MCF 10A (cell line): ENCODE measurements around the gene ASCC2. TPM values are rescaled to one million over a fixed set of nuclear protein-coding genes. Genes with fewer than 3 reads are reported as not detected.

Source experiments
- BruUV-seq: library from RNA; stranded (reverse); fragments of 400-500 nt; replicated peaks from 2 replicates; lab custom pipeline; 2021; lab: Mats Ljungman, UMichigan
- CTCF ChIA-PET: fragments of 300-600 bp; sonication (Branson Sonifier 250); formaldehyde crosslinking; extraction: SDS; loops from one replicate; lab custom pipeline; 2021; ENCODE audit warnings: antibody characterized with exemption, inconsistent platforms; lab: Yijun Ruan, JAX
- POLR2A ChIA-PET: fragments of 300-600, 350-650 bp; sonication (Branson Sonifier 250); formaldehyde crosslinking; extraction: SDS; loops from one replicate; lab custom pipeline; 2020; ENCODE audit warnings: antibody characterized with exemption, inconsistent platforms; lab: Yijun Ruan, JAX
- DNase-seq: peaks from one replicate; pipeline ENCODE4 v3.0.0-alpha.2; 2018; ENCODE audit not compliant: unreplicated experiment
- H3K27ac Mint-ChIP-seq: one replicate; pipeline ENCODE4 v1.8.0; 2022; ENCODE audit warnings: mild to moderate bottlenecking, low read depth, mixed read lengths; ENCODE audit not compliant: unreplicated experiment
- H3K27me3 Mint-ChIP-seq: one replicate; pipeline ENCODE4 v1.8.0; 2022; ENCODE audit warnings: mixed read lengths; ENCODE audit not compliant: insufficient read depth, unreplicated experiment
- H3K36me3 Mint-ChIP-seq: one replicate; pipeline ENCODE4 v1.8.0; 2022; ENCODE audit warnings: mild to moderate bottlenecking, moderate library complexity, mixed read lengths; ENCODE audit not compliant: insufficient read depth, unreplicated experiment
- H3K4me1 Mint-ChIP-seq: one replicate; pipeline ENCODE4 v1.8.0; 2022; ENCODE audit warnings: mixed read lengths; ENCODE audit not compliant: insufficient read depth, unreplicated experiment
- H3K4me3 Mint-ChIP-seq: one replicate; pipeline ENCODE4 v1.8.0; 2022; ENCODE audit warnings: mild to moderate bottlenecking, moderate library complexity, mixed read lengths; ENCODE audit not compliant: unreplicated experiment
- H3K9me3 Mint-ChIP-seq: one replicate; pipeline ENCODE4 v1.8.0; 2022; ENCODE audit warnings: mixed read lengths; ENCODE audit not compliant: unreplicated experiment
- intact Hi-C: fragments of 100-400 bp; cut with micrococcal nuclease; formaldehyde crosslinking; loops from 2 replicates; pipeline ENCODE4 v1.14.1; 2022
- total RNA-seq: library from RNA; stranded (reverse); gene quantifications from 2 replicates; pipeline ENCODE4 v1.2.3, GENCODE V29; 2022
- TF ChIP-seq, protein P1 (sequence below): fragments of 200-600 bp; IDR thresholded peaks from one replicate; pipeline ENCODE4 v1.8.0; 2022; ENCODE audit warnings: antibody characterized with exemption, mild to moderate bottlenecking; ENCODE audit not compliant: unreplicated experiment

Gene ASCC2
- total RNA-seq, 1 experiment from 2014 or later: 70.7 TPM

DNA sequence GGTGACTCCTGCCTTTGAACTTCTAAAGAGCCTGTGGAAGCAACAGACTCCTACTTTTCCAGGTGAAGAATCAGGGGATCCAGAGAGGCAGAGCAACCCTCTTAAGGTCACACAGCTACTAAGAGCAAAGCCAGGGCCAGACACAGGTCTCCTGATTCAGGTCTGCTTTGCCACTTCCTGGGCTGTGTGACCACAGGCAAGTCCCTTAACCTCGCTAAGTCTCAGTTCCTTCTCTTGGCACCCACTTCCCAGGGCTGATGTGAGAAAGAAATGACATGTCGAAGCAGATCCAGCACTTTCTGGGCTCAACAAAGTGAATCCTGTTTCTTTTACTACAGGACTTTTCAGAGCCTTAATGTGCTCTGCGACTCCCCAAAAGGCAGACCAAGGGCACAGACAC lies 40.7 kb downstream of the ASCC2 start:
- H3K4me3 Mint-ChIP-seq: no peak overlapping the region
- BruUV-seq: no TSS peak
- TF ChIP-seq, protein P1, sequence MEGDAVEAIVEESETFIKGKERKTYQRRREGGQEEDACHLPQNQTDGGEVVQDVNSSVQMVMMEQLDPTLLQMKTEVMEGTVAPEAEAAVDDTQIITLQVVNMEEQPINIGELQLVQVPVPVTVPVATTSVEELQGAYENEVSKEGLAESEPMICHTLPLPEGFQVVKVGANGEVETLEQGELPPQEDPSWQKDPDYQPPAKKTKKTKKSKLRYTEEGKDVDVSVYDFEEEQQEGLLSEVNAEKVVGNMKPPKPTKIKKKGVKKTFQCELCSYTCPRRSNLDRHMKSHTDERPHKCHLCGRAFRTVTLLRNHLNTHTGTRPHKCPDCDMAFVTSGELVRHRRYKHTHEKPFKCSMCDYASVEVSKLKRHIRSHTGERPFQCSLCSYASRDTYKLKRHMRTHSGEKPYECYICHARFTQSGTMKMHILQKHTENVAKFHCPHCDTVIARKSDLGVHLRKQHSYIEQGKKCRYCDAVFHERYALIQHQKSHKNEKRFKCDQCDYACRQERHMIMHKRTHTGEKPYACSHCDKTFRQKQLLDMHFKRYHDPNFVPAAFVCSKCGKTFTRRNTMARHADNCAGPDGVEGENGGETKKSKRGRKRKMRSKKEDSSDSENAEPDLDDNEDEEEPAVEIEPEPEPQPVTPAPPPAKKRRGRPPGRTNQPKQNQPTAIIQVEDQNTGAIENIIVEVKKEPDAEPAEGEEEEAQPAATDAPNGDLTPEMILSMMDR: no peak
- no peak for DNase-seq
- peaks cover 46% of the 10 kb centered on the region for H3K36me3 Mint-ChIP-seq
- peaks cover 5% of the 10 kb centered on the region for H3K4me1 Mint-ChIP-seq
- no peaks in the 10 kb centered on the region for H3K27me3 Mint-ChIP-seq
- intact Hi-C loops: no loop called here
- H3K9me3 Mint-ChIP-seq: no peaks in the 10 kb centered on the region
- ChIA-PET CTCF (interaction anchor here (0.6 to 1.1 kb wide), 2 partner anchors 85 to 96 kb away, joined by 3 read pairs; no protein-coding TSS in a partner anchor), POLR2A (interaction anchor here (1.2 kb wide), 1 partner anchor 19 kb away, joined by 9 read pairs; no protein-coding TSS in a partner anchor)
- no peak overlapping the region for H3K27ac Mint-ChIP-seq

DNA sequence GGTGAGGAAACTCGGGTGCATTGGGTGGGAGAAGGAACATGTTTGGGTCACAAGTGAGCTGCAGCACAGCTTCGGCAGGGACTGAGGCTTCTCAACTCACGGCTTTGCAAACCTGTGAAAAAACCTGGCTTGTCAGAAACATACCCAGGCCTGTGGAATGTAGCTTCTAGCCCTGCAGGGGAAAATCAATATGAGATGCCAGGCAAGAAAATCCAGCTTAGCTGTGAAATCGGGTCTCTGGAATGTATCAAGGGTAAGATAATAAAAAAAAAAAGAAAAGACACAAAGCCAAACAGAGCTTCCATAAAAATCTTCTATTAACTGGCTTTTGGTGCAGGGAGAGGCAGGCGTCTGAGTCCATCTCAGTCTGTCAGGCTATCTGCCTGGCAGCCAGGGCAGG lies 42.4 kb downstream of the ASCC2 start:
- H3K27me3 Mint-ChIP-seq: no peaks in the 10 kb centered on the region
- ChIA-PET CTCF (interaction anchor here (0.6 to 1.1 kb wide), 3 partner anchors 18 to 147 kb away, joined by 3 read pairs; no protein-coding TSS in a partner anchor), POLR2A (interaction anchor here (1.1 kb wide), 1 partner anchor 90 kb away, joined by 3 read pairs; no protein-coding TSS in a partner anchor)
- TF ChIP-seq, protein P1: no peak
- no peaks in the 10 kb centered on the region for H3K9me3 Mint-ChIP-seq
- peaks cover 42% of the 10 kb centered on the region for H3K36me3 Mint-ChIP-seq
- H3K4me1 Mint-ChIP-seq: peaks cover 5% of the 10 kb centered on the region
- intact Hi-C loops: no loop called here
- H3K27ac Mint-ChIP-seq: no peak overlapping the region
- no peak for DNase-seq
- no peak overlapping the region for H3K4me3 Mint-ChIP-seq
- no TSS peak for BruUV-seq

DNA sequence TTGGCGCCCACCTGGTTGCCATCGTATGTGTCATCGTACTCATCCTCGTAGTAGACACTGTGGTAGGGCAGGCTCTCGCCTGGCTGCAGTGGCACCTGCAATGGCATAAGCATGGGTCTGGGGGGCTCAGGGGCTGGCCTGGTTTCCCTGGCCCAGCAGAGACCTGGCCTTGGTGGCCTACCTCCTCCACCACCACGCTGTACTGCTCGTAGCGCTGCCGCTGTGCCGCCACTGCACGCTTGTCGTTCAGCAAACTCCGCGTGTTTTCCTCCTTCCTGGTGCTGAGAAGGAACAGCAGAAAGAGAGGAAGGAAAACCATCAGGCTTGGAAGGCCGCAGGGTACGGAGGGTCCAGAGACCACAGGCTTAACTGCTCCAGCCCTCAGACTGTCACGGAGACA lies 44.7 kb downstream of the ASCC2 start:
- CTCF ChIA-PET: no interaction called here
- H3K9me3 Mint-ChIP-seq: no peaks in the 10 kb centered on the region
- intact Hi-C loops: no loop called here

DNA sequence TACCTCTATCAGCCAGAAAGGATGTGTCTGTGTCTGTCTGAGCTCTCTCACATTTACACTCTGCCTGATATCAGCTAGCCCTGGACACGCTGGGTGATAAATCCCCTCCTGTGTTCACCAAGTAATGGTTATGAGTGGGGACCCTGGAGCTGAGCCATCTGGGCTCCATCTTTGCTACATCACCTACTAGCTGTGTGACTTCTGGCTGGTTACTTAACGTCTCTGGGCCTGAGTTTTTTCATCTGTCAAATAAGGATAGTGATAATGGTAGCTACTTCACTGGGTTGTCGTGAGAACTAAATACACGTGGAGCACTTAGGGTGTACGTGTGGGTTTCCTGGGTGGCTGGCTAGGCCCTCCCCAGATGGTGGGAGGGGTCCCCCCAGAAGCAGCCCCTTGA lies 48.0 kb downstream of the ASCC2 start:
- BruUV-seq: no TSS peak
- CTCF ChIA-PET: interaction anchor here (0.6 kb wide), 1 partner anchor 29 kb away, joined by 4 read pairs; no protein-coding TSS in a partner anchor
- intact Hi-C loops: no loop called here
- TF ChIP-seq, protein P1: no peak
- no peak overlapping the region for H3K27ac Mint-ChIP-seq
- POLR2A ChIA-PET: interaction anchor here (1.4 kb wide), 1 partner anchor 10 kb away, joined by 4 read pairs; no protein-coding TSS in a partner anchor
- H3K9me3 Mint-ChIP-seq: no peaks in the 10 kb centered on the region
- H3K27me3 Mint-ChIP-seq: no peaks in the 10 kb centered on the region
- no peak overlapping the region for H3K4me3 Mint-ChIP-seq
- peaks cover 42% of the 10 kb centered on the region for H3K36me3 Mint-ChIP-seq
- H3K4me1 Mint-ChIP-seq: no peaks in the 10 kb centered on the region
- no peak for DNase-seq

More for the DNA sequence above, 44.7 kb downstream of the ASCC2 start:
- Mint-ChIP-seq H3K36me3 (peaks cover 57% of the 10 kb centered on the region), H3K4me3 (no peak overlapping the region), H3K27ac (no peak overlapping the region), H3K27me3 (no peaks in the 10 kb centered on the region), H3K4me1 (no peaks in the 10 kb centered on the region)
- BruUV-seq: no TSS peak
- TF ChIP-seq, protein P1: no peak
- POLR2A ChIA-PET: interaction anchor here (0.6 kb wide), 1 partner anchor 494 kb away, joined by 3 read pairs; no protein-coding TSS in a partner anchor
- DNase-seq: no peak
